ENCODE data around the gene GOLM1.

- TF ChIP-seq POLR2AphosphoS5 (IDR thresholded peaks at IDR 0.05; ENCODE audit: borderline replicate concordance, low read depth, low read length) (no peak), EZH2 (IDR thresholded peaks at IDR 0.05) (no peak)
Observed at GRCh38 chr9:86116425-86116824, 17.1 kb upstream of the GOLM1 start.
